GM19397 (cell line): Measurements from ENCODE around the gene RAD51AP1.
A peak's percentile ranks its signal among the peaks of the same experiment; 100 is the strongest.

Experiments used
- ATAC-seq: cut with Tn5 transposase; IDR thresholded peaks from one replicate; pipeline ENCODE4 v1.9.1; 2021; ENCODE audit warnings: mild to moderate bottlenecking, moderate library complexity; ENCODE audit not compliant: unreplicated experiment

The RAD51AP1 gene

DNA sequence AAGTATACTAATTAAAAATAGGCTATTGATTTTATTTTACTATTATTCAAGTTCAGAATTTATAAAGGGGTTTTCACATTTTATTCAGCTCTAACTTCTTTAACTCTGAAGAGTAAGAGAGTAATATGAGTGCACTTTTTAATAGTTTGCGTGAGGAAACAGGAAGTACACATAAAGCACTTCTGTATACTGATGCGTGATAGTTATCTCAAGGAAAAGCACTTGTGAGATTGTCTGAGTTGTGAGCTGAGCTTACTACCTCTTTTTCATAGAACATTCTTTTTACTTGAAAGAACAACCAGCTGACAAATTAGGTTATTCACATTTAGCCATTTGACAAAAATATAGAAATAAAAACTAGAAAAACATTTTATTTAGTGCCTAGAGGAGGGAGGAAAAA, 1.9 kb downstream of the RAD51AP1 start:
- no peak for ATAC-seq

DNA sequence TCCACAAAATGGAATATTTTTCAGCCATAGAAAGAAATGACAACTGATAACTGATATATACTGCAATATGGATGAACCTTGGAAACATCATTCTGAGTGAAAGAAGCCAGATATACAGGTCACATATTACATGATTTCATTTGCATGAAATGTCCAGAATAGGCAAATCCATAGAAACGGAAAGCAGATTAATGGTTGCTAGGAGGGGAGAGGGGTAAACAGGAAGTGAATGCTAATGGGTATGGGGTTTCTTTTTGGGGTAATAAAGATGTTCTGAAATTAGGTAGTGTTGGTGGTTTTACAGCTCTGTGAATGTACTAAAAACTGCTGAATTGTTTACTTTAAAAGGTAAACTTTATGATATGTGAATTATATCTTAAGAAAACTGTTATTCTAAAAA, 6.5 kb downstream of the RAD51AP1 start:
- no peak for ATAC-seq

DNA sequence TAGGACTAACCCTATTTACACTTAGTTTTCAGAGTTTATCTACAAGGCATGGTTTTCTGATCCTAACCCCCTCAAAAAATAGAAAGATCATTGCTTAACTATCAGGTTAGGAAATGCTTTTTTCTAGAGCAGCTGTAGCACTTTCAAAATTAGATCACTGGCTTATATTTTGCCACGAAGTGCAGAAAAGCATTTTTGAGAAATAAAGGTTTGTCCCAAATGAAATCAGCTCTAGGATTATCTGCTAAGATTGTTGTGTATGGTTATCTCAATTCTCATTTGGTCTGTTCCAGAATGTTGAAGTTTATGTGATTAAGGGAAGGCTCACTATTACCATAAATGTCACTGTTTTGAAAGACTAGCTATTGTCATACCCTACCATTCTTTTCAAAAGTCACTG, 13.5 kb downstream of the RAD51AP1 start:
- ATAC-seq: no peak

DNA sequence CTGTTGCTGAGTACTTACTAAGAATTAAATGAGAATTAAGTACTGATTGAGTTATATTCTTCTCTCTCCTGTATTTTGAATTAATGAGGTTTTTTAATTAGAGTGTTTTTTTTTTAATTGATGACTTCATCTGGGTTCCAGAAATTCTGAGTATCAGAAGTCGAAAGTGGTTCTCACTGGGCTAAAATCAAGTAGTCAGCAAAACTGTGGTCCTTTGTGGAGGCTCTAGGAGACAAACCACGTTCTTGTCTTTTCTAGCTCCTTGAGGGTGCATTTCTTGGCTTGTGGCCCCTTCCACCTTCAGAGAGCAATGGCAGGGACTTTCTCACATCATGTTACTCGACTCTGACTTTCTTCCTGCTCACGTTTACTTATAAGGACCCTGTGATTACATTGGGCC, 15.3 kb downstream of the RAD51AP1 start:
- no peak for ATAC-seq

DNA sequence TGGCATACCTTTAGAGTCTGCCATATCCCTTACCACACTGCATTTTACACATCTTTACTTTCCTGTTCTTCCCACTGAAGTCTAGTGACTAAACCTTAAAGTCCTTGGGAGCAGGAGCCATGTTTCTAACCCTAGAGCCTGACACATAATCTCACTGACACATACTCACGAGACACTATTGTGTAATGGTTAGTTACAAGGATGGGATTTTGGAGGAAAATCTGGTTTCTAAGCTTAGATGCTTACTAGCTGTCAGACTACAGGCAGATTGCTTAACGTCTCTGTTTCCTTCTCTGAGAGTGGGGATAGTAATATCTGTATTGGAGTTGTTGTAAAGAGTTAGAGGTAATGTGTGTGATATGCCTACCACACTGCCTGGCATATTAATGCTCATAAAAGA, 17.1 kb downstream of the RAD51AP1 start:
- ATAC-seq: no peak

DNA sequence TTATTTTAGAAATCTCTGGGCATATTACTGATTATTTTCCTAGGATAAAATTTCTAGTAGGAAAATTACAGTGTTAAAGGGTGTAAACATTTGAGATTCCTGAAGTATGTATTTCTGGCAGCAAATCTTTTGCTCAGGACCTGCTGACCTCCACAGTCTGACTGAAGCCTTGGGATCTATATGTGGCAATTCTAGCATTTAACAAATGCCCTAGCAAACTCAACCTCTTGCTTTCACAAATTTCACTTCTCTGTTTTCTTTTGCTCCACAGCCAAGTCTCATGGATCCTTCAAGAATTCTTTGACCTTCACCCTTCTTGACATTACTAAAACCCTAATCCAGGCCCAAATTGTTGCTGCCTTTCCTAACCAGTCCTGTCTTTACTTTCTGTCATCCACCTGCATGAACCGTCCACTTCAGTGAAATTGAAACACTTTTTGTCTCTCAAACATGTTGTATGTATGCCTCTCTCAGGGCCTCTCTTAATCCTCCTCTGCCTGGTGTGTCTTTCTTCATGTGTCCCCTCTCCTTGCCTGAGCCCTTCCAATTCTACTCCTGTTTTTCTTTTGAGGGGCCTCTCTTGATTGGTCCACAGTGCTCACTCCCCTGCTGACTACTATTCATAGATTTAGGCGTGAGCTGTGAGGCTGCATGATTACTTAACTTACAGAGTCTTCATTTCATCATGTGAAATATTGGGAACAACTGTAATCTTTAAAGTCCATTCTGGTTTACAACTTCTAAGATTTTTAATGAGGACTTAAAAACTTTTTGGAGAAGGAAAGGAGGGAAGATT, 18.2 kb downstream of the RAD51AP1 start:
- no peak for ATAC-seq

DNA sequence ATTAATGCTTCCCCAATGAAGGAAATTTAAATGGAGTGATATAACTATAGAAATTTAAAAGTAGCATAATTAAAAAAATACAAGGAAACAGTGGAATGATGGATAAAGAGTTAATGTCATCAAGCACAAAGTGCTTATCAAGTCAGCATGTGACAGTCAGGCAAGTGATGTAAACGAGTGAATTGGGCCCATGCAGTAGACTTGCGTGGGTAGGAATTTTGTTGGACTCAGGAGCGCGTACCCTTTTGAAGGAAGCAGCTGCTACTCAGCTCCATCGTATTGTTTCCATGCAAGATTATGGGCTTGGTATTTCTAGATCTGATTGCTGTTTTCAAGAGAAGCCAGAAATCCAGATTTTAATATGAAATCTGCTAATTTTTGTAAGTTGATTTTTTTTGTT, 18.9 kb downstream of the RAD51AP1 start:
- ATAC-seq: no peak

DNA sequence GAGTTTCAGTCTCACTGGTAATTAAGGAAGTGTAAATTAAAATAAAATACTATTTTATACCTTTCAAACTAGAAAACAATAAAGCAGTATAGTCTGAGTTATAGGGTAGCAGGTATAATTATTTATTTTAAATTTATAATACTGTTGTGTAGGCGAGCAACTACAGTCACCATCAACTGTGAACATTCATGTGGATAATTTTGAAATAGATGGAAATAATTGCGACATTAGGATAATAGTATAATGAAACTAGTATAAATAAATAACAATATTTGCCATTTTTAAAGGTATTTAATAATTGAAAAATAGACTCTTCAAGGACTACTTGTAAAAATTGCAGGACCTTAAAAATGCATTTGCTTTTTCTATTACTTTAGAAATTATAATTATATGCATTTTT, 19.5 kb downstream of the RAD51AP1 start:
- no peak for ATAC-seq

DNA sequence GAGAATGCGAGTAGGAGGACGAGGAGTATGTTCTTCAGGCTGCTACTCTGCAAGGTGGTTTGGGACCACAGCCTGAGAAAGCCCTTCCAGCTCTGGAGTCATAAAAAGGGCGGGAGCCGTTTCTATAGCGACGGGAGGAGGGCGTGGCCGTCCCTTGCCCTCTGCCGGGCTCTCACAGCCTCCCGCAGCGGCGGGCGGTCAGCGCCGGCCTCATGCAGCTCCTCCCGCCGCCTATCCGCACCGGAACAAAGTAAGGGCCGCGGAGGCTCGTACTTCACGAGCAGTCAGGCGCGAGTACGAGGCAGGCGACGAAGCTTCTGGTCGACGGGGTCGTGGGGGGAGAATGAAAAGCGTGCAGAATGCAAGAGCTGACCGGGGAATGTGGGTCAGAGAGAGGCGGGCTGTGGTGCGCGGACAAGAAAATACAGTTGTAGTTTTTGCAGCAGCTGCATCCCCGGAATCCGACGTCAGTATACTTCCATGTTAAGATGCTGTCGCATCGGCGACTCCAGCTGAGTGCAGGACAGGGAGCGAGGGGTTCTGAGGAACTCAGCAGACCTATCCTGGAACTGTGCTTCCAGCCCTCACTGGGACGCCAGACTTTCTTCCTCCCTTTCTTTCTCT, 23.5 kb downstream of the RAD51AP1 start, which contains the start of gene DYRK4:
Gene DYRK4, plus strand, starts transcription at position 175 of the 624 bp plus-strand sequence. Its CDS starts 38 bp downstream, at position 213.
- no peak for ATAC-seq

DNA sequence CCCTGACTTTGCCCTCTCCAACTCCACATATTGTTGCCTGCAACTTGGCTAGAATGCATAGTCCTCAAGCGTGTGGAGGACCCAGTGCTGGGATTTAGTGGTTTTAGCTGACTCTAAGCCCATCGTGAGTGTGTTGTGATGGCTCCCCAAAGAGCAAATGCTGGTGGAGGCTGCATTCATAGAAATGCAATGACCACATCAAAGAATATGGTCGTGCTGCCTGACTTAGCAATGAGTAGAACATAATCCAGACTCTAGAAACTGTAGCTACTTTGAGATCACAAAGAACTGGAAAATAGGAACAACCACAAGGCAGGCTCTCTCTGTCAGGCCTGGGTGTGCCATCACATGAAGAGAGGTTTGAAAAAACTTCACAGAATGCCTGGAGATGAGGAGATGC, 24.6 kb downstream of the RAD51AP1 start:
- ATAC-seq: no peak

DNA sequence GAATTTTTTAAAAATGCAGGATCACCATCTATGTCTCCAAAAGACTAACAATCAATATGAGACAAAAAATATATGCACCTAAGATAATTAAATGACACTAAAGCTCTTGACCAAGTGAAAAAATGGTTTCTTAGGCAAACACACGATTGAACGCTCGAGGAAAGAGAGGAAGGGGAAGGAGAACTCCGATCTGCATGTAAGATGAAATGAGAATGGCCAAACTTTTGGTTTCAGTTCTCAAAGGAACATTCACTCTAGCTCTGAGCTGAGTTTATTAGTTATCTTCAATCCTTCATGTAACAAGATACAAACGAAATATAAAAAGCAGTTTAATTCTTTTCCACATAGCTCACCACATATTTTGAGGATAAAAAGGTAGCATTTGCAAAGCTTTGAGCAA, 26.1 kb downstream of the RAD51AP1 start:
- no peak for ATAC-seq

DNA sequence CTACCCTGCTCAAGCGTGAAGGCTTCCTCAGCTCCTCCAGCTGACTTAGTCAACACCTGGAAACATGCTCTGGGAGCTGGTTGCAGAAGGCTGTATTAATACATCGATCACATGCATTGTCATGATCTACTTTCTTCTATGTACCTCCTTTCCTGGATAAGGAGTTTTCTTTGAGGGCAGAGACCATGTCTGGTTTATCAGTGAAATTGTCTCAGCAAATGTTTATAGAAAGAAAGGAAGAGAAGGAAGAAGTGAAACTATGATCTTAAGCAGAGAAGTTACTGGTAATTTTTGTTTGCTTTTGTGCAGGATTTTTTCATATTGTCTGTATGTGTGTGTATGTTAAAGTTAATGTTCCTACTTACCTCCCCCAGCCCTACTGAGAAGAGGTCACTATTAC, 27.8 kb downstream of the RAD51AP1 start:
- ATAC-seq: no peak

DNA sequence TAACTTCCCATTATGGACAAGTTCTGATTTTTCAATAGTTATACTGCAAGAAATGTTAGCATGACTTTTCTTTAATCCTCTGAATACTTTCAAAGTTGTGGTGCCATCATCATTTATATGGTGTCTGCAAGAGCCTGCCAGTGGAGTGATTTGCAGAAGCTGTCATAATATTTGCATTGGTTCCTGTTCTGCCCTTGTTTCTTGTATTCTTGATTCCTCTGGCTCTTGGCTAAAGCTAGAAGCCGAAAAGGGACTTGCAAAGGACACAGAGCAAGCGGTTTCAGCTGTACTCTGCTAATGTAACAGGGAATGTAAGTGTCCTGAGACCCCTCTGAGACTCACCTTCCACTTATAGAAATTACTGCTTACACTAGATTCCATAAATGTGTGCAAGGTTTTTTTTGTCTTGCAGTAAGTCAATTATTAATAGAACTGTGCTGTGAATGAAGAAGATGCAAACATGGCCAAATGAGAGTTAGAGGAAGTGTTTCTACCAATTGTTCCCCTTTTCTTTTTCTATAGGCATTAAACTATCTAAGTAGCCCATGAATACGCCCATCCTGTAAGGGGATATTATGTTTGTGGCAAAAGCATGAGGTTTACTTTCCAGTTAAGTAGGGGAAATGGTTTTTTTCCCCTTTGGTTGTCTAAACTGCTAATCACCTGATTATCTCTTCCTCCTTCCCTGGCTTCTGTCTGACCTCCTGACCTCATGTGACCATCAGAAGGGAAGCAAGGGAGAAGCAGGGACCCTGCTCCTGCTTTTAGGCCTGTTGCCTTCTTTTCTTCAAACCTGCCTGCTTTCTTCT, 28.6 kb downstream of the RAD51AP1 start:
- peak; percentile 62 for ATAC-seq

DNA sequence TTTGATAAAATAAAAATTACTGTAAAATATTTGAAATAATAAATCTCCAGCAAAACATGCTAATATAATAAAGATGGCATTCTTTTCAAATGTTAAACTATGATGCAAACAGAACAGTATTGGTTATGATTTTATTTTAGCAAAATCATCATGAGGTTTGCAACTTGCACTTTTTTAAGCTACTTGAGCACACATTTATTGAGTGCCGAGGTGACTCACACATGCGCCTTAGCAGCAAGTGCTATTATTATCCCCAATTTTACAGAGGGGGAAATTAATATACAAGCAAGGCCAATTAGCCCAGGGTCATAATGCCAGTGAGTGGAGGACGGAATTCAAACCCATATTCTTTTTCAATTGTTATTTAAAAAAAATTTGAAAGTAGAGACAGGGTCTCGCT, 30.6 kb downstream of the RAD51AP1 start:
- ATAC-seq: no peak

DNA sequence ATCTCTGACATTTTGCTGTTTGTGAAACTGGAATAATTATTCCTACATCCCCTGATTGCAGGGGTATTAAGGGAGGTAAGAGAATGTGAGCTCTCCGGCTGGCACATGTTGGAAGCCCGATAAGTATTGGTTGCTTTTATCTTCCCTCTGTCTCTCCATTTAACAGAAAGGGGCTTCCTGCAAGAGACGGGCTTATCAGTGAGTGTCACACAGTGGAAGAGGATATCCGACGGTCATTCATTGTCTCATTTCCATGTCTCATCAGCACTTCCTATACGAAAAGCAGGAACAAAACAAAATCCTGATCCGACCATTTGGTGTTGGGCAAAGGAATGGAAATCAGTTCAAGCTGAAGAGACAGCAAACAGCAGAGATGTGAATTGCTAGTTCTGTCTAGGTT, 34.0 kb downstream of the RAD51AP1 start:
- ATAC-seq: no peak

DNA sequence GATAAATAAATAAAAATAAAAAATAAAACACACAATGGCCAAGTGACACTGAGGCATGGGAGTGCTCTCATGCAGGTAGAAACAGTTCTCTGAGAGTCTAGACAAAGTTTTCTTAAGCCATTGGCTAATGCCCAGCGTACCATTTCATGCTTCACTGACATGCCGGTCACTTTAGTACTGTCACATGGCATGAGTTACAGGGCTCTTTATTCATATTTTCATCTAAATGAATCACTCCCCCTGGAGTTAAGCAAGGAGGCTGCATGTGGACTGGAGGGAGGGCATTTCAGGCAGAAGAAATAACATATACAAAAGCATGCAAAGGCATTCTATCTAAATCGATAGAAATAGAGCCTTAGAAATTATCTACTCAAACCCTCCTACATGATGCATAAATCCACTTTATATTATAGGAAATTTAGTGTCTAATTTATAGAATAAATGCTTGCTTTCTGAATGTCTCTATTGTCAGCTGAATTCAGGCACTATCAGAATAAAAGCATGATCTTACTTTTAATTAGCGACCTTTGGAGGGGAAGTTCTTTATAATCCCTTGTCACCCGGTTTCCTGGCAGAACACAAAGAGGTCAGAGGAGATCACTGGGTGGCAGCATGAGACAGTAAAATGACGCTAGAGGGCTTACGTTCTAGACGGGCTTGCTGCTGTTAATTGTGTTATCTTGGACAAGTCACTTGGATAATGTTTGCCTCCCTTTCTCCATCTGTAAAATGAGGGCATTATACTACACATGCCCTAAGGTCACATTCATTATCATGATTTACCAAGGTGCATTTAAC, 40.8 kb downstream of the RAD51AP1 start:
- ATAC-seq: no peak

DNA sequence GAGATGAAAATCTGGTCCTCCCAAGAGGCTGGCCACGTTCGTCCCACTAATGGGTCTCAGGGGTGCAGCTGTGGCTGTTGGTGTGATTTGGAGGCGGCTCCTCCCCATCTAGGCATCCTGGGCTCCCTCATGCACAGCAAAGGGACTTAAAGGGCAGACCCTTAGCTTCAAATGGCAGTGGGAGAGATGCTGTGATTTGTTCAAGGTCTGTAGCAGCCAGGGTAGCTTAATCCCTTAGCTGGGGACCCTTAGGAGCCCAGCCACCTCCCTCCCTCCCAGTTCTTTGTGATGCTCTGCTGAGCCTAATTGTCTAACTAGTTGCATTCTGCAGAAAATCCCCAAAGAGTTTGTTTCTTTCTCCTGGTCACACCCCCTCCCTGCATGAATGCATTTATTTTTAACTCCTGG, 41.6 kb downstream of the RAD51AP1 start:
- no peak for ATAC-seq

DNA sequence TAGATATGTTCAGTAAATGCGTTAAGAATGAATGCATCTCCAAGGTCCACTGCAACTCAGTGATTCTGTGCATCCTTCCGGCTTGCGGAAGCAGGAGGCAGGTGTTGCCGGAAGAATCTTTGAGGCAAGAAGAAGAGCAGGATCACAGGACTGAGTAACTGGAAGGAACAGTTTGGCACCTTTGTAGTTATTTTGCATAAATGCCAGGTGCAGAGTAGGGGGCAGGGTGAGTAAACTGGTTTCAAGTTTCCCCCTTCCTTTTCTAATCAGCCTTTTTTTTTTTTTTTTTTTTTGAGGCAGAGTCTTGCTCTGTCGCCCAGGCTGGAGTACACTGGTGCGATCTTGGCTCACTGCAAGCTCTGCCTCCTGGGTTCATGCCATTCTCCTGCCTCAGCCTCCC, 45.6 kb downstream of the RAD51AP1 start:
- no peak for ATAC-seq

DNA sequence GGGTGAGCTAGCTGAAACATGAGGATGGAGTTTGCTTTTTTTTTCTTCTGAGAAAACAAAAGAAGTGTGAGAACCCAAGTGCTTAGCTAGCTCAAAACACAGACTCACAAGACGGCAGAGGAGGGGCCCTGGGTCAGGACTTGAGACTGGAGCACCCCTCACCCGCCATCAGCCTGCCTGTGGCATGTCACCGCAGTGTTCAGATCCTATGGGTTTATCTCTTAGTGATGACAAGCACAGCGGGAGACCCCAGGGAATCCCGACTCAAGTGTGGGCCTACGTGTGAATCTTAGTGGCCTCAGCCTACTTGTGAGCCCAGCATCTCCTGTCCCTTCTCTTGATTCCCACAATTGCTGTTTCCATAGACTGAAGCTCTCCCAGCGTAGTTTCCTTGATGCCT, 46.2 kb downstream of the RAD51AP1 start:
- no peak for ATAC-seq

DNA sequence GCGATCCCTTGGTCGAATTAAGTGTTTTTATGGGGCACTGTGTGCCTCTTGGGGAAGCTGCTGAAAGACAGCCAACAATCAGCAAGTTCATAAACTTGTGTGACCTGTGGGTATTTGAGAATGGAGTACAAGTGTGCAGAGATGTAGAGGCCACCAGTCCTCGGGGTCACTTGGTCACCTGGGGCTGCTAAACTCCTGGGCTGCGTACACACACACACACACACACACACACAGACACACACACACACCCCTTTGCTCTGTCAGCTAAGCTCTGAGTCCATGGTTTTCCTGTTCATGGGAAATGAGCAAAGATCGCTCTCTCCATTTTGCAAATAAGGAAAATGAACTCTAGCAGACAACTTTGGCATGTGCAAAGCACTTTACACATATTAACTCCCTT, 47.8 kb downstream of the RAD51AP1 start:
- no peak for ATAC-seq

DNA sequence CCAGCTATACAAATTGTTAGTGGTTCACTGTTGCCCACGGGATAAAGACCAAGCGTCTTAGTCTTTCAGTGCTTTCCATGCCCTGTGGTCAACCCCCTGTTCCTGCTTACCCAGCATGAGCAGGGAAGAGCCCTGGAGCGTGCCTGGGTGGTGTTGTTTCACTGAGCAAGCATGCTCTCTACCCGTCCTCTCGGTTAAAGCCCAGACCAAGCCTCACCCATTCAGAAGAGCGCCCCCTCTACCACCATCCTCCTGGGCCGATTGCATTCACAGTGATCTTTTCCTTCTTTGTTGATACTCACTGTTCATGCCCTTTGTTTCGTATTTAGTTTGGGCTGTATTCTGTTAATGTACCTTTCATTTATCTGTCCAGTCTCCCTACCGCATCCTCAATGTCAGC, 48.4 kb downstream of the RAD51AP1 start:
- ATAC-seq: no peak
